Left lung (tissue), 10 donors: Measurements from ENCODE around the gene DNAH3. TPM values are rescaled to one million over a fixed set of nuclear protein-coding genes. Genes with fewer than 3 reads are reported as not detected.

Source experiments
- ATAC-seq: fragments of 200-7000 bp; cut with Tn5 transposase; one replicate; pipeline ENCODE4 v1.9.1; 2020; ENCODE audit warnings: moderate library complexity
- DNase-seq, 4 donors: peaks; one replicate each; pipeline ENCODE4 v3.0.0-alpha.2; 2013 to 2020
- H3K27ac ChIP-seq, 2 donors: fragments of 200-600 bp; sonication (generic) in 1 of 2; one replicate each; pipeline versions ENCODE4 v1.5.0 to v1.8.0; 2020 to 2021
- H3K27me3 ChIP-seq, 2 donors: fragments of 200-600 bp; sonication (generic) in 1 of 2; one replicate each; pipeline versions ENCODE4 v1.5.0 to v1.8.0; 2020 to 2021
- H3K36me3 ChIP-seq, 2 donors: fragments of 200-600 bp; sonication (generic) in 1 of 2; one replicate each; pipeline versions ENCODE4 v1.5.0 to v1.8.0; 2020 to 2021
- H3K4me1 ChIP-seq, 2 donors: fragments of 200-600 bp; one replicate each; pipeline ENCODE4 v1.8.0; 2021
- H3K4me3 ChIP-seq, 2 donors: fragments of 200-600 bp; sonication (generic) in 1 of 2; one replicate each; pipeline versions ENCODE4 v1.5.0 to v1.8.0; 2020 to 2021; ENCODE audit warnings: mild to moderate bottlenecking in 1 of 2
- H3K9me3 ChIP-seq, 2 donors: fragments of 200-600 bp; sonication (generic) in 1 of 2; one replicate each; pipeline versions ENCODE4 v1.5.0 to v1.8.0; 2020 to 2021
- CTCF ChIP-seq, 2 donors: fragments of 200-600 bp; sonication (generic) in 1 of 2; IDR thresholded peaks; one replicate each; pipeline versions ENCODE4 v1.5.0 to v1.8.0; 2021; ENCODE audit warnings: antibody characterized with exemption in 2 of 2
- intact Hi-C, 2 donors: fragments of 100-400 bp; cut with DNase I; formaldehyde crosslinking; loops; one replicate each; pipeline versions ENCODE4 v1.11.2 to v1.14.2; 2022
- polyA plus RNA-seq, 6 donors: library from polyadenylated mRNA; unstranded; fragments of 120-200 nt; gene quantifications; one replicate each; pipeline ENCODE4 v1.2.1, GENCODE V29; 2013; ENCODE audit not compliant: insufficient read length in 6 of 6
- total RNA-seq, 2 donors: library from RNA; stranded (reverse); fragmentation: NEBNext Ultra II Directional; extraction: Animal tissue kit (Norgen Biotek cat#: 25700); gene quantifications; one replicate each; pipeline ENCODE4 v1.2.1, GENCODE V29; 2021
- donor health status: DM: no; HTN: yes; CAD: no.
- donor health status: DM: no; HTN: no; CAD: no.

Gene DNAH3
- total and polyA plus RNA-seq, 8 donors, result 0.88 to 6.4 (median 3.2) TPM; not detected in 1

- no peaks in the 10 kb centered on the region for H3K9me3 ChIP-seq
- peaks cover 0 to 22% of the 10 kb centered on the region in 2 donors for H3K36me3 ChIP-seq
- no peaks in the 10 kb centered on the region for H3K4me1 ChIP-seq
- intact Hi-C loops, result no loop called here
- H3K27ac ChIP-seq, result no peak overlapping the region
- ATAC-seq, result peak; percentile 49
- no peak overlapping the region for H3K4me3 ChIP-seq
- no peaks in the 10 kb centered on the region for H3K27me3 ChIP-seq
- TF ChIP-seq CTCF (IDR thresholded peaks at IDR 0.05), result no peak
- DNase-seq, result no peak
Measured at GRCh38 chr16:20928774-20929411, 221.8 kb downstream of the DNAH3 start.

- Histone ChIP-seq H3K36me3 (peaks cover 0 to 36% of the 10 kb centered on the region in 2 donors), H3K4me1 (no peaks in the 10 kb centered on the region), H3K27ac (no peak overlapping the region), H3K27me3 (no peaks in the 10 kb centered on the region), H3K4me3 (no peak overlapping the region), H3K9me3 (no peaks in the 10 kb centered on the region)
- no peak for DNase-seq
- no peak for TF ChIP-seq CTCF (IDR thresholded peaks at IDR 0.05)
- ATAC-seq, result no peak
- intact Hi-C loops, result no loop called here
Measured at GRCh38 chr16:20925751-20926150, 224.9 kb downstream of the DNAH3 start.

GRCh38 chr16:20923876-20924275, 226.8 kb downstream of the DNAH3 start:
- no peak for TF ChIP-seq CTCF (IDR thresholded peaks at IDR 0.05)

GRCh38 chr16:20920799-20921198, 229.8 kb downstream of the DNAH3 start:
- ATAC-seq (no peak), DNase-seq (no peak)
- TF ChIP-seq CTCF (IDR thresholded peaks at IDR 0.05), result no peak
- peaks cover 9 to 12% of the 10 kb centered on the region in 2 donors for H3K4me1 ChIP-seq
- H3K36me3 ChIP-seq, result peaks cover 0 to 33% of the 10 kb centered on the region in 2 donors
- H3K27ac ChIP-seq, result no peak overlapping the region
- intact Hi-C loops, result no loop called here
- H3K9me3 ChIP-seq, result no peaks in the 10 kb centered on the region
- no peaks in the 10 kb centered on the region for H3K27me3 ChIP-seq
- H3K4me3 ChIP-seq, result no peak overlapping the region

More at GRCh38 chr16:20923876-20924275, 226.8 kb downstream of the DNAH3 start:
- intact Hi-C loops, result no loop called here
- DNase-seq (no peak), ATAC-seq (no peak)
- H3K9me3 ChIP-seq, result no peaks in the 10 kb centered on the region
- no peaks in the 10 kb centered on the region for H3K27me3 ChIP-seq
- H3K4me1 ChIP-seq, result peaks cover 0 to 5% of the 10 kb centered on the region in 2 donors
- H3K4me3 ChIP-seq, result no peak overlapping the region
- H3K36me3 ChIP-seq, result peaks cover 0 to 36% of the 10 kb centered on the region in 2 donors
- no peak overlapping the region for H3K27ac ChIP-seq

- peaks cover 9 to 12% of the 10 kb centered on the region in 2 donors for H3K4me1 ChIP-seq
- DNase-seq (no peak), ATAC-seq (peak; percentile 57)
- no peak for TF ChIP-seq CTCF (IDR thresholded peaks at IDR 0.05)
- intact Hi-C loops, result no loop called here
- no peaks in the 10 kb centered on the region for H3K27me3 ChIP-seq
- no peak overlapping the region for H3K27ac ChIP-seq
- H3K36me3 ChIP-seq, result peaks cover 0 to 26% of the 10 kb centered on the region in 2 donors
- H3K9me3 ChIP-seq, result no peaks in the 10 kb centered on the region
- H3K4me3 ChIP-seq, result no peak overlapping the region
Measured at GRCh38 chr16:20920091-20920490, 230.6 kb downstream of the DNAH3 start.
